Fibroblast of peridontal ligament (primary cell): ENCODE measurements around the gene MATN3.

Experiments
- DNase-seq: peaks from one replicate; pipeline ENCODE4 v3.0.0-alpha.2; 2010; ENCODE audit errors: extremely low read depth

MATN3 gene

GRCh38 chr2:20037660-20038059, 25.2 kb upstream of the MATN3 start:
- DNase-seq: no peak

- DNase-seq: no peak
Measured at GRCh38 chr2:20035955-20036666, 23.6 kb upstream of the MATN3 start.

- no peak for DNase-seq
Measured at GRCh38 chr2:20034821-20035220, 22.4 kb upstream of the MATN3 start.

- no peak for DNase-seq
Measured at GRCh38 chr2:20034218-20034617, 21.8 kb upstream of the MATN3 start.

GRCh38 chr2:20033322-20033721, 20.9 kb upstream of the MATN3 start:
- no peak for DNase-seq

GRCh38 chr2:20030224-20030623, 17.8 kb upstream of the MATN3 start:
- no peak for DNase-seq

- no peak for DNase-seq
Measured at GRCh38 chr2:20027705-20028434, 15.4 kb upstream of the MATN3 start.

GRCh38 chr2:20027260-20027677, 14.8 kb upstream of the MATN3 start:
- DNase-seq: no peak

GRCh38 chr2:20025065-20025786, 12.8 kb upstream of the MATN3 start:
- no peak for DNase-seq

GRCh38 chr2:20023688-20024087, 11.2 kb upstream of the MATN3 start:
- DNase-seq: no peak

GRCh38 chr2:20021405-20022009, 9.0 kb upstream of the MATN3 start:
- DNase-seq: no peak

GRCh38 chr2:20019747-20020146, 7.3 kb upstream of the MATN3 start:
- DNase-seq: no peak

GRCh38 chr2:20018601-20019152, 6.2 kb upstream of the MATN3 start:
- DNase-seq: no peak

- DNase-seq: no peak
Measured at GRCh38 chr2:20016346-20016745, 3.9 kb upstream of the MATN3 start.

GRCh38 chr2:20015482-20016083, 3.1 kb upstream of the MATN3 start:
- DNase-seq: peak; percentile 81

GRCh38 chr2:20013126-20013849, 820 bp upstream of the MATN3 start:
- DNase-seq: peak; percentile 19

- DNase-seq: no peak
Measured at GRCh38 chr2:20012032-20012281, 511 bp downstream of the MATN3 start.

- DNase-seq: no peak
Measured at GRCh38 chr2:20011276-20012031, 1.0 kb downstream of the MATN3 start.

- no peak for DNase-seq
Measured at GRCh38 chr2:20008703-20009102, 3.8 kb downstream of the MATN3 start.

- no peak for DNase-seq
Measured at GRCh38 chr2:20005891-20006470, 6.5 kb downstream of the MATN3 start.
